Brain microvascular endothelial cell (primary cell): ENCODE measurements around the gene UBQLN4.

Source experiments
- DNase-seq: peaks from one replicate; pipeline ENCODE4 v3.0.0-alpha.2; 2020
- H3K27ac ChIP-seq: fragments of 250-450 bp; sonication (Bioruptor Pico); 2 replicates; pipeline ENCODE4 v1.5.1; 2020; ENCODE audit warnings: mild to moderate bottlenecking, moderate library complexity
- H3K27me3 ChIP-seq: fragments of 250-450 bp; sonication (Bioruptor Pico); replicated peaks from 2 replicates; pipeline ENCODE4 v1.5.1; 2020; ENCODE audit warnings: mild to moderate bottlenecking
- H3K36me3 ChIP-seq: fragments of 250-450 bp; sonication (Bioruptor Pico); replicated peaks from 2 replicates; pipeline ENCODE4 v1.5.1; 2020; ENCODE audit warnings: mild to moderate bottlenecking
- H3K4me3 ChIP-seq: 2 replicates; pipeline ENCODE4 v1.5.1; 2011; ENCODE audit warnings: low read depth, mild to moderate bottlenecking, control low read depth, low read length, moderate library complexity
- CTCF ChIP-seq: IDR thresholded peaks from 2 replicates; pipeline ENCODE4 v1.5.1; 2011; ENCODE audit warnings: low read depth, mild to moderate bottlenecking, moderate library complexity, low read length, control low read depth, inconsistent platforms; ENCODE audit errors: missing control alignments
- in situ Hi-C: cut with HindIII; loops from 2 replicates; pipeline ENCODE4 v1.10.0; 2017; ENCODE audit warnings: low sequenced_read_pairs, low pct_ligation_motif_present

Gene UBQLN4

DNA sequence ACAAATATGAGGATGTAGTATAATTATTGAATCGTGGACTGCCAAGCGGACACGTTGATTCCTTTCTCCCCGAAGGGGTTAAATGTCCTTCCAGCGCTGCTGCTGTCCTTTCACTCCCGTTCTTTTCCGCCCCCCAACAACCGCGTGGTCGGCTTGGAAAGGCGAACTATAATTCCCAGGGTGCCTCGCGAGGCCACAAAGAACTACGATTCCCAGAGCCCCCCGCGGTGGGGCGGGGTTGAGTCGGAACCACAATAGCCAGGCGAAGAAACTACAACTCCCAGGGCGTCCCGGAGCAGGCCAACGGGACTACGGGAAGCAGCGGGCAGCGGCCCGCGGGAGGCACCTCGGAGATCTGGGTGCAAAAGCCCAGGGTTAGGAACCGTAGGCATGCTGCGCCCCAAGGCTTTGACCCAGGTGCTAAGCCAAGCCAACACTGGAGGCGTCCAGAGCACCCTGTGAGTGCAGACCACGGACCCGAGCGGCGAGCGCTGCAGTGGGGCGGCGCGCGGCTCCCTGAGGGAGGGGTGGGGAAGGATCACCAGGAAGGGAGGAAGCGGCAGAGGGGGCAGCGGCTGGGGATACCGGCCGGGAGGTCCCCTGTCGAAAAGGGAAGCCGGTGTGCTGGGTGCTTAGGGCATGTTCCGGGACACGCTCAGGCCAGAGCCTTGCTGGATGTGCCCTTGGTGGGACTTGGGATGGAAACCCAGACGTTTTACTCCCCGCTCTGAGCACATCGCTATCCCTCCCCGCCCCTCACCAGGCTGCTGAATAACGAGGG, 1.1 kb upstream of the UBQLN4 start, which contains the start of gene LAMTOR2:
Gene LAMTOR2 (plus strand): TSS at position 283 of the 781 bp plus-strand sequence. CDS start 108 bp downstream, at position 391.
- H3K27me3 ChIP-seq, result no peaks in the 10 kb centered on the region
- TF ChIP-seq CTCF, result no peak
- in situ Hi-C loops, result no loop called here
- peak within 1 kb of the TSS; percentile 98 for H3K4me3 ChIP-seq
- peaks cover 6% of the 10 kb centered on the region for H3K36me3 ChIP-seq
- DNase-seq, result peak; percentile 98
- H3K27ac ChIP-seq, result peak within 1 kb of the TSS; percentile 80

DNA sequence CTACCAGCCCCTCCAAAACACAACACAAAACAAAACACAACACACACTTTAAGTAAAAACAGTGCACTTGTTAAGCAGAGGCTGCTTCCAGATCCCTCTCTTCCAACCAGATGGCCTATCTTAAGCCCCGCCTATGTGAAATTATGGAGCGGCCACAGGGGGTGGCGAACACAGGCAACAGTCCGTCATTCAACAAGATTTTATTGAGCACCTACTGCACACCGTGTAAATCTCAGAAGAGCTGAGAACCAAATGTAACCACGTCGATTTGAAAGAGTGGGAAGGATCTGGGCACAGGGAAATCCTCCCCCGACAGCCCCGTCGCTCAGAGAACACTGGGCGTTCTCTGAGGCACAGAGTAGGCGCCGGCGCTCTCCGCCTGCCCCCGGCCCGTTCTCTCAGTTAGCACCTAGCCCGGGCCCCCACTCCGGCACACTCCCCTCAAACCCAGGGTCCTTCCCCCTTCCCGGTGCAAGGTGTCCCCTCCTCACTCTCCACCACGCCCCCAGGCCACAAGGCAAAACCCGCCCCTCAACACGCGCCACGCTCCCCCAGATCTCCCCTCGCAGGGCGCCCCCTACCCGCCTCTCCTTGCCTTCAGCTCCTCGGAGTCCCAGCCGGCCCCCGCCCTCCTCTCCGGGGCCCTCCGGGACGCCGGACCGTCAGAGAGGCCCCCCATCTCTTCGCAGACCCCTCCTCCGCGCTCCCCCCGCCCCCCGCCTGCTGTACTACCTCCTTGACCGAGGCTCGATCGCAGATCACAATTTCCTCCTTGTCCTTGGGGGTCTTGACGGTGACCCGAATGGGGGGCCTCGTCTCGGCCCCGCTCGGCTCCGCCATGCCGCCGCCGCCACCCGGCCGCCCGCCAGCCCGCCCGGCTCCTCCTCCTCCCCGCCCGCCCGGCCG, 483 bp downstream of the UBQLN4 start:
- peak; percentile 56 for TF ChIP-seq CTCF
- peaks cover 14% of the 10 kb centered on the region for H3K36me3 ChIP-seq
- H3K4me3 ChIP-seq, result peak overlapping the region; percentile 80
- in situ Hi-C loops, result no loop called here
- peak overlapping the region; percentile 41 for H3K27ac ChIP-seq
- no peaks in the 10 kb centered on the region for H3K27me3 ChIP-seq
- peak; percentile 66 for DNase-seq

DNA sequence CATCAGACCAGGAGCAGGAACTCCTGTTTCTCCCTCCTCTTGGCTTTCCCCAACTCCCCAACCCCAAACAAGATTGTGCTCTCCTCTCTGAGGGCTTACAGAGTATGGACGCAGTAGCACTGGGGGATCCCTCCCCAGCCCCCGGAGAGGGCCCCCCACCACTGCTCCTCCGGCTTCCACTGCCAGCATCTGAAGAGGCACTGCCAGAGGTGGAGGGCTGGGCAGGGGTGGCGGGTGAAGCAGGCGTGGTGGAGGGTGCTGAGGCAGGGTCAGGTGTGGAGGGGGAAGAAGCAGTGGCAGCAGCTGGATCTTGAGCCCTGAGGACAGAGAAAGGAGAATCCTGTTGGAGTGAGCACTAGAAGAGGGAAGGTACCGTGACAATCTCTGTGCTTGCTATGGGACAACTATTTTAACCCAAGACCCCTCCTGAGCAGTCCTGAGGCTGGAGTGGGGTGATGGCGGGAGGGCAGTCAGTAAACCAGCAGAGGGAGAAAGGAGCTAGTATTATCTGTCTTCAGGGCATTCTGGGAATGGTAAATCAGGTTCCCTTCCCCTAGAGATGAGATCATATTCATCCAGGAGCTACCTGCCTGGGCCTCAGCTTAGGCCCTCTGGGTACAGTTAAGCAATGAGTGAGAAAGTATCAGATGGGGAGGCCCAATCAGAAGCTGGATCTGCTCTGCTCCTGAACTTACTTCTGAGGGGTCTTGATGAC, 2.4 kb downstream of the UBQLN4 start:
- peaks cover 17% of the 10 kb centered on the region for H3K36me3 ChIP-seq

GRCh38 chr1:156050376-156050775, 3.2 kb downstream of the UBQLN4 start:
- DNase-seq, result no peak
- in situ Hi-C loops, result no loop called here
- Histone ChIP-seq H3K36me3 (peaks cover 17% of the 10 kb centered on the region), H3K27me3 (no peaks in the 10 kb centered on the region), H3K27ac (no peak overlapping the region), H3K4me3 (no peak overlapping the region)
- no peak for TF ChIP-seq CTCF

More for the DNA sequence above, 2.4 kb downstream of the UBQLN4 start:
- no peaks in the 10 kb centered on the region for H3K27me3 ChIP-seq
- in situ Hi-C loops, result no loop called here
- TF ChIP-seq CTCF, result no peak
- no peak overlapping the region for H3K27ac ChIP-seq
- no peak overlapping the region for H3K4me3 ChIP-seq
- DNase-seq, result no peak

DNA sequence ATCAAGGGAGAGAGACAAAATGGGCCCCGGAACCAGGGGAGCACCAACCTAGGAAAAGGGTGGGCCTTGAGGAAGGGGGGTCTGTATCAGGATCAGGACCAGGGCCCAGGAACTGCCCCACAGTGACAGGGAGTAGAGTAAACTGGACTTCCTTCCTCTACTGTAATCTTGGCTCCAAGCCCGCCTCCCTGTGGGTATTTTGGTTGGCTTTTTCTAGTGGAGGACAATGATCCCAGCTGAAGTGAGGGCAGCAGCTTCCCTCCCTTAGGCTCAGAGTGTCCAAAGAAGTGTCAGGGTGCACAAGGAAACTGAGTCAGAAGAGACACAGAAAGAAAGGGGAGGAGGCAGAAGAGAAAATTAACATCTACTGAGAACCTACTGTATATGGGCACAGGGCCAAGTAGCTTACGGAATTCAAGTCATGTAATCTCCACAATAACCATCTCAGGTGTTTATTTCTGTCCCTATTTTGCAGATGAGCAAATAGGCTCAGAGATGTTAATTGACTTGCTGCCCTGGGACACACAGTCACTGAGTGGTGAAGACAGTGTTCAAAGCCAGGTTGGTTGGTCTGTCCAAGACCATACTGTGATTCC, 4.8 kb downstream of the UBQLN4 start:
- no peak for DNase-seq
- Histone ChIP-seq H3K27ac (no peak overlapping the region), H3K27me3 (no peaks in the 10 kb centered on the region), H3K36me3 (peaks cover 17% of the 10 kb centered on the region), H3K4me3 (no peak overlapping the region)
- no peak for TF ChIP-seq CTCF
- in situ Hi-C loops, result no loop called here
